Measurements from ENCODE around the gene KRTAP5-6.
A peak's percentile ranks its signal among the peaks of the same experiment; 100 is the strongest.

Gene KRTAP5-6

DNA sequence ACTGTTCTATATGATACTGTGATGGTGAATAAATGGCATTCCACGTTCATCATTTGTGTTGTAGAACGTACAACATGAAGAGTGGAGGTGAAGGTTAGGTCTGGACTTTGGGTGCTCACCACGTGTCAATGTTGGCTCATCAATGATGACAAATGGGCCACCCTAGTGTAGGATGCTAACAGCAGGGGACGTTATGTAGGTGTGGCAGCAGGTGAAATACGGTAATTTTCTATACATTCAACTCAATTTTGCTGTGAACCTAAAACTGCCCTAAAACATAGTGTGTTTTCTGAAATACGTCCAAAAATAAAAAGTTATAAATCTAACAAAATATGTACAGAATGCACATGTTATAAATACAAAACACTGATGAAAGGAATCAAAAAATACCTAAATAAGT, 6.2 kb downstream of the KRTAP5-6 start:
- no peak for DNase-seq

DNA sequence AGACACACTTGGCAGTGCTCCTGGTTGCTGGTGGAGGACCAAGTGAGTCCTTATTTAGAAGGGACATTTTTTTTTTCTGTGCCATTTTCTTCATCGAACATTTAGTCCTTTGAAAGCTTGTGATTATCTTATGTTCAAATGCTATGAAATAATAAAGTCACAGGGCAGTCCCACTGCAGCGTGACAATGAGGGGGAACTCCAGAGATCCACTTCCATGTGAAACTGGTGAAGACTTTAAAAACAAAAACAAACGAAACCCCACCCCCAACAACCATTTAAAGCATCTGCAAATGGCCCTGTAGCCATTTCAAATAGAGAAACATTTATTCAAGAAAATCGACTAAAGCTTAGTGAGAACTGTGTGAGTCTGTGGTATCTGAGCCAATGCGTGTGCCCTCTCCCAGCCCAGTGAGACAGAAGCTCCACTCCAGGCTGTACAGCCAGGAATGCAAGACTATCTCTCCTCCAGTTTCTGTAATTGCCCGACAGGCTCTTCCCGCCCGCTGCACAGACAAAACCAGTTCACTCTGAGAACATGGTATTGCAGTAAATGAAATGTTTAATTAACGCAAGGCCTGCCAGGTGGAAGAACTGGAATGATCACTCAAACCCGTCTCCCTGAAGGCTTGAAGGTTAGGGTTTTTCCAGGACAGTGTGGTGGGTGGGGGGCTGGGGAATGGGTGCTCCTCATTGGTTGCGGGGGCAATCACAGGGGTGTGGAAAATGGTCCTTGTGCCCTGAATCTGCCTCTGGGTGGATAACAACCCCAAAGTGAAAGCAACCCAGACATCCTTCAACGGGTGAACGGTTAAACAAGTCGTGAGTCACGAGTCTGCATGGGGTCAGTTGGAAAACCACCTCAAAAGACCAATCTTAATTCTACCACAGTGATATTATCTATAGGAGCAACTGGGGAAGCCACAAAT, 8.4 kb downstream of the KRTAP5-6 start:
- no peak for DNase-seq

DNA sequence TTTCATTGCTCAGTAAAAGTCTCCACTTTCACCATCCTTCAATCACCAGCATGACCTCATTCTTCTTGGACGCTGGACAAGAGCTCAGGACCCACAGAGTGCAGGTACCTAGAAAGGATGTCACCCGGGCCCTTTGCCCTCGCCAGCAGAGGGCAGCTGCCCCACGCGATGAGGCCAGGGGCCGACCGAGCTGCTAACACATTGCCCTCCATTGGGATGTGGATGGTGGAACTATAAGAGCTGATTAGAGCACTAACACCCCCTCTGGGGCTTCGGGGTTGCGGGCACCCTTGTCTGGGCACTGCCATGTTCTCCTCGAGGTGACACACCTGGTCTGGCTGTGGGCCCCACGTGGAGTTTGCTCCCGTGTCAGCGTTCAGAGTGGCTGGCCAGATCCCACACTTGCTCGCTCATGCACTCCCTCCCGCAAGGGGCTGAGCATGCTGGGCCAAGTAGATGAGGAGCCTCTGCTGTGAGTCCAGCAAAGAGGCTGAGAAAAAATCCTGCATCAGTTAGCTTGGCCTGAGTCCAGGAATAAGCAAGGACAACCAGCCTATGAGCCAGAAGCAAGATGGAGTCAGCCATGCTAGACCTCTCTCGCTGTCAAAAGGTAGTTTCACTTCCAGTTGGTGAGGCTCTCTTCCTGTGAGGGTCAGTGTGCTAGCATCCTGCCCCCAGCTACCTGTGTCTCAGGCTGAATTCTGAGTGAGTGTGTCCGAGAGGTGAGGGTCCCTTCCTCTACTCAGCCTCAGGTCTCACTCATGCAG, 9.8 kb downstream of the KRTAP5-6 start:
- peak; percentile 24 for DNase-seq

DNA sequence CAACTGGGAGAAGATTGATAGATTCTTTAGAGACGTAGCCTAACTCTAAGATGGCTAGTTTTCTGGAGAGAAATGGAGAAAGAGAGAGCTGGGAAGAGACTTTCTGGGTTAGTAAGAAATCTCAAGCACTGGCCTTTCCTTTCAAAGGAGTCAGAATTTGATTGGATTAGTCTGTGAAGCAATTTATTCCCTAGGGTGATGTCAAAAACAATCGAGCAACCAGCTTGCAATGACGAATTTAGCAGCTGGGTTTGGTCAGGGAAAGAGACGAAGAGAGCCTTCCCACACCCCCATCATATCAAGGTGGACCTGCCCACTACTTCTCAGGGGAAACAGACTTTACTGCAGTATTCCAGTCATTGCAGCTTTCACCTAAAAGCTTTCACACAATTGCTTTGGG, 10.8 kb downstream of the KRTAP5-6 start:
- DNase-seq = no peak

DNA sequence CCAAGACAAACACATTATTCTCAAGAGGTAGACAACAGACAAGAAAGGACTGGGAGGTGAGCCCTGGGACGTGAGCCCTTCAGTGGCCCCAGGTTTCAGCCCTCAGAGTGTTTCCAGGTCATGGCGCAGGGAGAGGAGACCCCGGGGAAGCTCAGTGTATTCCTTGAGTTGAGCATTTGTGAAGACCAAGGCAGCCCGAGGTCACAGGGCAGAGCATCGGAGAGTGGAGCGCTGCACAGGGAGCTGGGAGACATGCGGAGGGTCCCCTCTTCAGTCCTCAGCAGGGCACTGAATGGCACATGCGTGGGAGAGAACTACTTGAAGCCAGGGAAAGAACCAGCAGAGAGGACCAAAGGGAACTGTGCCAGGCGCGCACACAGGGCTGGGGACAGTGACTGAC, 11.7 kb downstream of the KRTAP5-6 start:
- no peak for DNase-seq

DNA sequence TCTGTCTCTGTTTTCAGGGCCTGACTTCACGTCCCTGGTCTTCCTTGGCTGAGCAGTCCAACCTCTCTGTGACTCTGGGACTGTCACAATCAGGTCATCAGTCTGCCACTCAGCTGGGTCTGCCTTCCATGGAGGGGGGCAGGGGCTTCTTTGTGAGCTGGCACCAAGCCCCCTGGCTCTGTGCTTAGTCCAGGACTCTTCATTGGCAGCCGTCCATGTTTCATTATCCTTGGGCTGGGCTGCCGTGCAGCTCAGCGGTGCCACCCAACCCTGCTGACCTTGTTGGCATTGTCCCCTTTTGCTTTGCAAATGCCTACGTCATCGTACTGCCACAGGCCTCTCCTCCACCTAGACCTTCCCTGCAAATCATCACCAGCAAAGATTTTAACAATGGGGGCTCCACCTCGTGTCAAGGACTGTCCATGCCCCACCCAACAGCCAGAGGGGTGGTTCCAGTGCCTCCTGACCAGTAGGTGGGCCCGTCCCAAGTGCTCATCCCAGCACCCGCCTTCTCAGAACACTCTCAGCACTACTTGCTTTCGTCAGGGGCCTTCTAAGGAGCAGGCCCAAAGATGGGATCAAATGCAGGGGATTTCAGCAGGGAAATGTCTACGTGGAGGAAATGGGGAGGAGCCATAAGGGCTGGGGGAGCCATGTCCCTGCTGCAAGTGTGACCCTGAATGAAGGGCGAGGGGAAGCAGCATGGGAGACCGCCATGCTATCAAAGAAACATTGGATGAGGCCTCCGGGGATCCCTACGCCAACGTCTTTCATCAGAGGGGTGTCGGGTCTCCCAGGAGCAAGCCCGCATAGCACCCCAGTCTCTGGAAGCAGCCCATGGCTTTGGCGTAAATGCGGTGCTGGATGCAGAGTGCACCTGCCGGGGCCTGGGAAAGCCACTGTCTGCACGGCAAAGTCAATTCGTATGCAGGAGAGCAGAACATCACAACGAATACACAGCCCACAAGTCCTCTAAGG, 18.2 kb downstream of the KRTAP5-6 start:
- no peak for DNase-seq

- no peak for DNase-seq
These were observed 20.8 kb downstream of the KRTAP5-6 start for GRCh38 chr11:1717745-1718144.

DNA sequence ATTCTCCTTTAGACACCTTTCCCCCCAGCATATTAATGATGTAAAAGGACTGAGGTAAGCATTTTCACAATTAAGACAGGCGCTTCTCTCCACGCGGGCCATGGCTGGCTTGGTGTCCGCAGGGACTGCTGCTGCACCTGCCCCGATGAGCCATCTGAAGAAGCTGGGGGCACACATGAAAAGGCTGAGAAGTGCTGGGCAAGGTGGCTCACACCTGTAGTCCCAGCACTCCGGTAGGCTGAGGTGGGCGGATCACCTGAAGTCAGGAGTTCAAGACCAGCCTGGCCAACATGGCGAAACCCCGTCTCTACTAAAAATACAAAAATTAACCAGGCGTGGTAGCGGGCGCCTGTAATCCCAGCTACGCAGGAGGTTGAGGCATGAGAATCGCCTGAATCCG, 21.3 kb downstream of the KRTAP5-6 start:
- no peak for DNase-seq

GRCh38 chr11:1719781-1720180, 22.8 kb downstream of the KRTAP5-6 start:
- DNase-seq = no peak

GRCh38 chr11:1727096-1727690, 30.2 kb downstream of the KRTAP5-6 start:
- DNase-seq = no peak

- no peak for DNase-seq
These were observed 30.9 kb downstream of the KRTAP5-6 start for GRCh38 chr11:1727861-1728260.

GRCh38 chr11:1728301-1728700, 31.3 kb downstream of the KRTAP5-6 start:
- DNase-seq = no peak

DNA sequence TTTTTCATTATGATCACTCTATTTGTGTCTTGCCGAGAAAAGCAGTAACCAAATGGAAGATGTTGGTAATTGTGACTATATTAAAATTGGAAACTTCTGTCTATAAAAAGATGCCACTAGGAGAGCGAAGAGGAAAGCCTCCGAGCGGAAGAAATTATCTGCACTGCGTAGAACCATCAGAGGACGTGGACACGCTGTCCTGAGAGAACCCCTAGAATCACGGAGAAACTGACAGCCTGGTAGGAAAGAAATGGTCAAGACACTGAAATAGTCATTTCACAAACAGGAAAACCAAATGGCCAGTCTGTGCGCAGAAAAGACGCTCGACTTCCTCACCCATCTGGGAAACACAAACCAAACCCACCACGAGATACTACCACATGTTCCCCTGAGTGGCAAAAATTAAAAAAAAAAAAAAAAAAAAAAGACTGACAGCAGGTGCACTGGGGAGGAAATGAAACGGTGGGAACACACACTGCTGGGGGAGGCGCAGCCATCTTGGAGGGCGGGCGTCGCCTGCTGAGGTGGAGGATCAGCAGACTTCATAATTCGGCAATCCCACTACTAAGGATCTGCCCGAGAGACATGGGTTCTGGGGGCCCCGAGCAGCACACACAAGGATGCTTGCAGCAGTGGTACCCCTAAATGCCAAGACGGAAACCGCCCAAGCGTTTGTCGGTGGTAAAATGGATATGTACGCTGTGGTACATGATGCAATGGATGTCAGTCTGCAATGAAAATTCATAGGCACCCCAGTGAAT, 32.1 kb downstream of the KRTAP5-6 start:
- DNase-seq = no peak

- DNase-seq = no peak
These were observed 32.7 kb downstream of the KRTAP5-6 start for GRCh38 chr11:1729692-1730011.

DNA sequence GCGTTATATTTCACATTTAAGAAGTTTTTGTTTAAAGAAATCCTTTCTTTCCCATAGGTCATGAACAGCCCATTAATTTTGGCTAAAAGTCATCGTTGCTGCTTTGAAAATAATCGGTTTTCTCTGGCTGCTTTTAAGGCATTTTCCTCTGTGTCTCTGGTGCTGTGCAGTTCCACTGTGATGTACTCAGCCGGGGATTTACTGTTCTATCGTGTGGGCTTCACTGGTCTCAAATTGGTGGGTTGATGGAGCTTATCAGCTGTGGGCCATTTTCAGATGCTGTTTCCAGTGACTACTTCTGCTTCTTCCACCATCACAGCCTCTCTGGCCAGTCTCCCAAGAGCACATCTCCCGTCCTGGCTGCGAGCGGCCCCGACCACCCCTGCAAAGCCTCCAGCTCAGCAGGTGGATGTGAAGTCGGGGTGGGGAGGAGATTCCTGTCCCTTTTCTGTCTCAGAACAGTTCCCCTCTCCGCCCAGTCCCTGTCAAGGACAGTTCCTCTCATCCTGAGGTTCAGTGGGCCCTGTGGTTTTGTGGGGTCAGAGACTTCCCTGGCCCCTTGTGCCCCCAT, 33.1 kb downstream of the KRTAP5-6 start:
- no peak for DNase-seq

GRCh38 chr11:1731451-1732059, 34.6 kb downstream of the KRTAP5-6 start:
- no peak for DNase-seq

DNA sequence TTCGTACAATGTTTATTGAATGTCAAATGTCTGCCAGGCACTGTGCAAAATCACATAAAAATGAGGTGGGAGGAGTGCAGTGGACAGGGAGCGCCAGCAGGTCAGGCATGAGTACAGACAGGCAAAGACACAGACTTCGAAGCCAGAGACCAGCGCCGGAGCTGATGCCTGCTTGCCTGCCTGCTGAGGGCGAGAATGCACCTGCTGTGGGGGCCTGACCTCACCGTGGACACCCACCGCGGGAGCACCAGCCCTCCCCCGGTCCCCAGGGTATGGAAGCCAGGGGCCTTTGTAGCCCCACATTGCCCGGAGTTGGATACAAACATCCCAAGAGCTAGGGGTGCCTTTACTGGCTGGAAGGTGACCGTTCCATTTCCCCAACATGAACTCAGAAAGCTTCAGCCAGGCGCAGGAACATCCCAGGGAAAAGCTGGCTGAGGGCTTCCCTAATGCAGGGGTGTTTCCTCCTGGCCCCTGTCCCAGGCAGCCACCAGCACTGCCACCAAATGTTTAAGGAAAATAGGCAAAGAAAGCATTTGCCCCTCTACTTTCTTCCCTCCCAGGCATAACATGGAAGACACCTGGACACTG, 35.5 kb downstream of the KRTAP5-6 start:
- DNase-seq = no peak

- DNase-seq = no peak
These were observed 36.2 kb downstream of the KRTAP5-6 start for GRCh38 chr11:1733009-1733715.

GRCh38 chr11:1733716-1734640, 37.0 kb downstream of the KRTAP5-6 start:
- no peak for DNase-seq
